DND-41 (cell line): Measurements from ENCODE around the gene TKT.

Experiments used
- CTCF ChIP-seq: IDR thresholded peaks from 2 replicates; pipeline ENCODE4 v1.5.1; 2012; ENCODE audit warnings: borderline replicate concordance, low read length, moderate library complexity, mild to moderate bottlenecking; ENCODE audit not compliant: poor library complexity, severe bottlenecking; ENCODE audit errors: extremely low read depth
- EZH2 ChIP-seq: IDR thresholded peaks from 3 replicates; pipeline ENCODE4 v1.6.1; 2012; ENCODE audit warnings: borderline replicate concordance, low read depth, mild to moderate bottlenecking, moderate library complexity, low read length, inconsistent platforms; ENCODE audit not compliant: severe bottlenecking

GRCh38 chr3:53198256-53198977 lies 57.4 kb downstream of the TKT start:
- TF ChIP-seq CTCF = no peak
- TF ChIP-seq EZH2 = no peak
